K562 (cell line): Measurements from ENCODE around the gene SIGLEC9. TPM values are rescaled to one million over a fixed set of nuclear protein-coding genes. Genes with fewer than 3 reads are reported as not detected.

Experiments
- BACH1 ChIP-seq: fragments of 200-800 bp; sonication (Bioruptor generic); IDR thresholded peaks from 2 replicates; pipeline ENCODE4 v1.6.1; 2016; ENCODE audit warnings: missing genetic modification characterization, missing compliant biosample characterization
- ELF2 ChIP-seq: fragments of 250-450 bp; sonication (Bioruptor Pico); IDR thresholded peaks from 2 replicates; pipeline ENCODE4 v1.5.0; 2021; ENCODE audit warnings: mild to moderate bottlenecking
- GABPA ChIP-seq: fragments of 200-800 bp; sonication (Bioruptor generic); conservative IDR thresholded peaks from 2 replicates; pipeline ENCODE4 v1.6.1; 2016; ENCODE audit warnings: low read depth, missing genetic modification characterization, missing compliant biosample characterization
- HDAC2 ChIP-seq: fragments of 450-650 bp; IDR thresholded peaks from 2 replicates; pipeline ENCODE4 v1.6.1; 2016; ENCODE audit warnings: mild to moderate bottlenecking
- LEF1 ChIP-seq: fragments of 450-650 bp; IDR thresholded peaks from 2 replicates; pipeline ENCODE4 v1.6.1; 2016; ENCODE audit warnings: mild to moderate bottlenecking
- MTF1 ChIP-seq: fragments of 250-450 bp; sonication (Bioruptor Pico); IDR thresholded peaks from 2 replicates; pipeline ENCODE4 v1.9.0; 2021; ENCODE audit warnings: moderate library complexity, mild to moderate bottlenecking, inconsistent platforms, borderline replicate concordance
- NFATC3 ChIP-seq: fragments of 450-650 bp; IDR thresholded peaks from 2 replicates; pipeline ENCODE4 v1.6.1; 2017; ENCODE audit warnings: mild to moderate bottlenecking
- NFIX ChIP-seq: fragments of 250-450 bp; sonication (Bioruptor Pico); IDR thresholded peaks from 2 replicates; pipeline ENCODE4 v1.4.0; 2020; ENCODE audit warnings: low read depth, mild to moderate bottlenecking, moderate library complexity
- PHF8 ChIP-seq: fragments of 200-600 bp; sonication (generic); IDR thresholded peaks from 2 replicates; pipeline ENCODE4 v1.6.1; 2012; ENCODE audit warnings: mixed run types, mild to moderate bottlenecking, inconsistent platforms, low read length, moderate library complexity, borderline replicate concordance
- PPARD ChIP-seq: fragments of 250-450 bp; sonication (Bioruptor Pico); IDR thresholded peaks from 2 replicates; pipeline ENCODE4 v1.8.0; 2022; ENCODE audit warnings: inconsistent platforms, mild to moderate bottlenecking, moderate library complexity
- RBM17 ChIP-seq: fragments of 200-400 bp; formaldehyde crosslinking; IDR thresholded peaks from 2 replicates; pipeline ENCODE4 v1.6.1; 2017; ENCODE audit warnings: low read depth, mild to moderate bottlenecking, low read length, borderline replicate concordance
- RBM34 ChIP-seq: fragments of 200-400 bp; formaldehyde crosslinking; IDR thresholded peaks from 2 replicates; pipeline ENCODE4 v1.6.1; 2018; ENCODE audit warnings: low read length, borderline replicate concordance; ENCODE audit not compliant: insufficient read depth
- SIN3A ChIP-seq, 2 experiments: fragments of 150-350 bp in 1 of 2; IDR thresholded peaks; 2 replicates each; pipeline ENCODE4 v1.6.1; 2011 to 2016; ENCODE audit warnings: borderline replicate concordance in 2 of 2, low read depth in 2 of 2, low read length in 2 of 2, mild to moderate bottlenecking in 2 of 2, moderate library complexity in 2 of 2; ENCODE audit not compliant: control insufficient read depth in 1 of 2
- SMAD1 ChIP-seq: fragments of 150-350 bp; IDR thresholded peaks from 2 replicates; pipeline ENCODE4 v1.6.1; 2014; ENCODE audit warnings: low read length, low read depth; ENCODE audit not compliant: partially characterized antibody
- SREBF2 ChIP-seq: sonication (generic); formaldehyde crosslinking; IDR thresholded peaks from 2 replicates; pipeline ENCODE4 v1.4.0; 2020; ENCODE audit warnings: mild to moderate bottlenecking, missing genetic modification reagents
- TEAD1 ChIP-seq, 2 experiments: fragments of 450-650 bp in 1 of 2; sonication (generic) in 1 of 2; formaldehyde crosslinking; IDR thresholded peaks; 2 replicates each; pipeline versions ENCODE4 v1.4.0 to v1.8.0; 2020 to 2022; ENCODE audit warnings: mild to moderate bottlenecking in 2 of 2, missing genetic modification reagents in 1 of 2
- TSHZ1 ChIP-seq: fragments of 250-450 bp; sonication (Bioruptor Pico); IDR thresholded peaks from 2 replicates; pipeline ENCODE4 v1.4.0; 2020; ENCODE audit warnings: mild to moderate bottlenecking, moderate library complexity
- ZNF232 ChIP-seq: sonication (generic); formaldehyde crosslinking; IDR thresholded peaks from 2 replicates; pipeline ENCODE4 v1.8.0; 2022; ENCODE audit warnings: mild to moderate bottlenecking, missing genetic modification reagents
- ZNF280B ChIP-seq: fragments of 250-450 bp; sonication (Bioruptor Pico); IDR thresholded peaks from 2 replicates; pipeline ENCODE4 v1.5.1; 2021; ENCODE audit warnings: mild to moderate bottlenecking
- ZNF316 ChIP-seq: fragments of 450-650 bp; IDR thresholded peaks from 2 replicates; pipeline ENCODE4 v1.6.1; 2016
- ZNF436 ChIP-seq: fragments of 250-450, 450-650 bp; sonication (Bioruptor Pico); formaldehyde crosslinking; IDR thresholded peaks from 2 replicates; pipeline ENCODE4 v1.7.0; 2020; ENCODE audit warnings: mild to moderate bottlenecking
- polyA plus RNA-seq, 8 experiments: library from polyadenylated mRNA; depleted of rRNA in 4 of 8; stranded (reverse) in 5 of 8; unstranded in 3 of 8; fragments of >200 nt; fragmentation: Nextera tagmentation in 2 of 8; fragmentation: Illumina TruSeq in 1 of 8; extraction: Ambion mirVana in 2 of 8; extraction: Trizol in 1 of 8; gene quantifications; 2 replicates each; pipeline versions ENCODE4 v1.2.1 to v1.2.3, GENCODE V29; 2011 to 2014; ENCODE audit warnings: inconsistent platforms in 1 of 8, missing spikeins in 1 of 8
- total RNA-seq, 7 experiments: library from RNA; depleted of rRNA in 6 of 7; stranded (reverse); fragments of >200 nt in 6 of 7; fragmentation: Illumina TruSeq in 2 of 7; extraction: Trizol in 2 of 7; gene quantifications; 2 replicates each; pipeline versions ENCODE4 v1.2.1 to v1.2.3, GENCODE V29; 2011 to 2021; ENCODE audit warnings: low replicate concordance in 1 of 7
- TF ChIP-seq, protein P1 (sequence below): sonication (generic); formaldehyde crosslinking; IDR thresholded peaks from 2 replicates; pipeline ENCODE4 v1.8.0; 2022; ENCODE audit warnings: mild to moderate bottlenecking, low read depth, missing genetic modification reagents

Gene SIGLEC9
- total and polyA plus RNA-seq, 9 of the 15 experiments (the other 6 are each of a cell fraction or from before 2014, with no cell fraction given): 0.09 to 0.34 (median 0.22) TPM; not detected in 4

DNA sequence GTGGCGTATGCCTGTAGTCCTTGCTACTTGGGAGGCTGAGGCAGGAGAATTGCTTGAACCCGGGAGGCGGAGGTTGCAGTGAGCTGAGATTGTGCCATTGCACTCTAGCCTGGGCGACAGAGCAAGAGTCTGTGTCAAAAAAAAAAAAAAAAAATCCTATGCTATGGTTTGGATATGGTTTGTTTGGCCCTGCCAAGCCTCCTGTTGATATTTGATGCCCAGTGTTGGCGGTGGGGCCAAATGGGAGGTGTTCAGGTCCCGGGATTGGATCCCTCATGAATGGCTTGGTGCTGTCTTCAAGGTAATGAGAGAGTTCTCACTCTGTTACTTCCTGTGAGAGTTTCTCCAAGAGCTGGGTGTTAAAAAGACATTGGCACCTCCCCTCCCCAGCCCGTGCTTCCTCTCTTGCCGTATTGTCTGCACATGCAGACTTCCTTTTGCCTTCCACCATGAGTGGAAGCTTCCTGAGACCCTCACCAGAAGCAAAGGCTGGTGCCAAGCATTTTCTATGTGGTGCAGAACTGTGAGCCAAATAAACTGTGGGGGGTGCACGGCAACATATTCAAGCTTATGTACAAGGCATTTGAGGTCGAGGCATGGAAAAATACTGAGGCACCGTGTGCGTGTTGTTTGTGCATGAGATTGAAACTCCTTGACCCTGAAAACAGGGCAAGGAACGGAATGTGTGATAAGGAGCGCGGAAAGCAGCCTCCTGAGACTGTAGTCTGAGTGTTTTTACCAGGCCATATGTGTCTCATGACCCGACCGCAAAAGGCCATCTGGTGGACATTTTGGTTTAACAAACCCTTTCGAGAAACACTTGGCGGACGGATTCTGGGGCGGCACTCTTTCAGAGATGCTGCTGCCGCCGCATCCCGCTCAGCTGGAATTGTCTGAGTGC lies 7.3 kb downstream of the SIGLEC9 start (continued):
- no peak for TF ChIP-seq ZNF316
- no peak for TF ChIP-seq NFATC3
- TF ChIP-seq SMAD1: no peak
- TF ChIP-seq RBM34: no peak
- no peak for TF ChIP-seq PHF8
- no peak for TF ChIP-seq NFIX
- peak; percentile 83; the same call in 1 of the 2 replicates for TF ChIP-seq HDAC2
- peak; percentile 87 to 91; a peak in 3 of 4 replicates for TF ChIP-seq TEAD1 (CRISPR knock-in tag; IDR thresholded peaks at IDR 0.05)
- TF ChIP-seq MTF1 (CRISPR knock-in tag): no peak
- no peak for TF ChIP-seq RBM17
- no peak for TF ChIP-seq ZNF232 (CRISPR knock-in tag)
- peak; percentile 61; the same call in 1 of the 2 replicates for TF ChIP-seq LEF1
- TF ChIP-seq, protein P1, sequence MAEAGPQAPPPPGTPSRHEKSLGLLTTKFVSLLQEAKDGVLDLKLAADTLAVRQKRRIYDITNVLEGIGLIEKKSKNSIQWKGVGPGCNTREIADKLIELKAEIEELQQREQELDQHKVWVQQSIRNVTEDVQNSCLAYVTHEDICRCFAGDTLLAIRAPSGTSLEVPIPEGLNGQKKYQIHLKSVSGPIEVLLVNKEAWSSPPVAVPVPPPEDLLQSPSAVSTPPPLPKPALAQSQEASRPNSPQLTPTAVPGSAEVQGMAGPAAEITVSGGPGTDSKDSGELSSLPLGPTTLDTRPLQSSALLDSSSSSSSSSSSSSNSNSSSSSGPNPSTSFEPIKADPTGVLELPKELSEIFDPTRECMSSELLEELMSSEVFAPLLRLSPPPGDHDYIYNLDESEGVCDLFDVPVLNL (CRISPR knock-in tag): no peak
- no peak for TF ChIP-seq PPARD (CRISPR knock-in tag)
- TF ChIP-seq BACH1: no peak
- 0 out of 2 replicates have a peak, but pooled peaks have one; percentile 27 for TF ChIP-seq GABPA (tag)
- TF ChIP-seq ELF2: no peak
- TF ChIP-seq ZNF280B (CRISPR knock-in tag): no peak
- no peak for TF ChIP-seq SREBF2 (CRISPR knock-in tag)
- TF ChIP-seq TSHZ1 (CRISPR knock-in tag): no peak
- TF ChIP-seq SIN3A (IDR thresholded peaks at IDR 0.05; ENCODE audit: borderline replicate concordance in 2 of 2, control insufficient read depth in 1 of 2, low read depth in 2 of 2, low read length in 2 of 2): no peak
- no peak for TF ChIP-seq ZNF436 (CRISPR knock-in tag)
